HG02678 (cell line): ENCODE measurements around the gene MAP7D1.
A peak's percentile ranks its signal among the peaks of the same experiment; 100 is the strongest.
"Not testable (repeated sequence)": the region's sequence is repeated elsewhere in the genome, so short reads cannot be mapped to it uniquely, and the experiment has no call there.

Experiments
- ATAC-seq: cut with Tn5 transposase; IDR thresholded peaks from one replicate; pipeline ENCODE4 v1.9.1; 2021; ENCODE audit warnings: mild to moderate bottlenecking, moderate library complexity; ENCODE audit not compliant: unreplicated experiment

MAP7D1 gene

GRCh38 chr1:36199934-36200741 is 44.2 kb downstream of the MAP7D1 start:
- no peak for ATAC-seq

- ATAC-seq: no peak
These were observed 47.1 kb downstream of the MAP7D1 start for GRCh38 chr1:36203027-36203553.

DNA sequence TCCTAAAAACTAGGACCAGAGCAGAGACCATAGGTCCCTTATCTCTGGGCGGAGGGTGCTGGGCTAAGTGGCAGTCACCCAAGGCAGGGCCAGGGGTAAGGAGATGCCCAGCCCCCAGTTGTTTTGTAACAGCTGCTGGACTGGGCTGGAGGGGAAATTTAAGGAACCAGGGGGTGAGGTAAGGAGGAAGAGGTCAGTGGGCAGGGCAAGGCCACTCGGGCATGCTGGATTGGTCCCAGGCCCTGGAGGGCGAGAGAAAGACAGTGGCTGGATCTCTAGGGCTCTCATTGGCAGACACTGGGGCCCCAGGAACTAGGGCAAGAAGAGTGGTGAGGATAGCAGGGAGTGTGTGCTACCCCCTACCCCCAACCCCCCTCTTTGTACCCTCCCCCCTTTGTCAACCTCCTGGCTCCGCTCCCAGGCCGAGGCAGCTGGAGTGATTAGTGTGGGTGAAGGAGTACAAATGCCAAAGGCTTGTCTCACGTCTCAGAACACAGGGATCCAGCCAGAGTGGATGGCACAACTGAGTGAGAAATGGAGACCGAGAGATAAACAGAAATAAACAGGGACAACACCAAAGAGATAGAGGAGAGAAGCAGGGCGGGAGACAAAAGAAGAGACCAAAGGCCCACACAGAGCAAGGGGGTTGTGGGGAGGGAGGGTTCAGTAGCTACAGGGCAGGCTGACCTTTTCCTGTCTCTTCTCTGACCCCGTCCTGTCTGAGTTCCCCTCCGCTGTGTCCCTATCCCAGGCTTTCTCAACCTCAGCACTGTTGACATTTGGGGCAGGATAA is 47.8 kb downstream of the MAP7D1 start:
- no peak for ATAC-seq

GRCh38 chr1:36204347-36204909 is 48.5 kb downstream of the MAP7D1 start:
- no peak for ATAC-seq

DNA sequence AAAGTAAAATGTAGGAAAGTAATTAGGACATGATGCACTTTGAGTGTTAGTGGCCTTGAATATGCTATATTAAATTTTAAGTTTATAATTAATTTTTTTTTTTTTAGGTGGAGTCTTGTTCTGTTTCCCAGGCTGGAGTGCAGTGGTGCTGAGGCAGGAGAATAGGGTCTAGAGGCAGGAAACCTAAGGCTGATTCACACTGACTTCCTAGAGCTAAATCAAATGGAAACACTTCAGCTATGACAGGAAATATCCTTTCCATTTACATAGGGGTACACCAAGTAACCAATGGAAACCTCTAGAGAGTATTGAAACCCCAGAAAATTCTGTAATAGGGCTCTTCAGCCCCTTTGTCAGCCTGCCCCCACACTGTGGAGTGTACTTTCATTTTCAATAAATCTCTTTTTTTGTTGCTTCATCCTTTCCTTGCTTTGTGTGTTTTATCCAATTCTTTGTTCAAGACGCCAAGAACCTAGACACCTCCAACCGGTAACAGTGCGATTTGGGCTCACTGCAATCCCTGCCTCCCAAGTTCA is 50.4 kb downstream of the MAP7D1 start:
- ATAC-seq: no peak

- no peak for ATAC-seq
These were observed 51.4 kb downstream of the MAP7D1 start for GRCh38 chr1:36207339-36207738.

GRCh38 chr1:36208978-36209703 is 53.2 kb downstream of the MAP7D1 start:
- ATAC-seq: no peak

DNA sequence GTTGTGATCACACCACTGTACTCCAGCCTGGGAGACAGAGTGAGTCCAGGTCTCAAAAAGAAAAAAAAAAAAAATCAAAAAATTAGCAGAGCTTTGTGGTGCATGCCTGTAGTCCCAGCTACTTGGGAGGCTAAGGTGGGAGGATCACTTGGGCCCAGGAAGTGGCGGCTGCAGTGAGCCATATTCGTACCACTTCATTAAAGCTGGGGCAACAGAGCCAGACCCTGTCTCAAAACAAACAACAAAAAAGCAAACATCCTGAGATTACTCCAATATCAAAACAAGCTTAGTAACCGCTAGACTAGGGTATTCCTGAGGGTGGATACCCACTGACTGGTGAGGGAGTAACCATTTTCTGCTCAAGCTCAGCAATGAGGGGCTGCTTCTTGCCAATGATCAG is 55.3 kb downstream of the MAP7D1 start:
- no peak for ATAC-seq

DNA sequence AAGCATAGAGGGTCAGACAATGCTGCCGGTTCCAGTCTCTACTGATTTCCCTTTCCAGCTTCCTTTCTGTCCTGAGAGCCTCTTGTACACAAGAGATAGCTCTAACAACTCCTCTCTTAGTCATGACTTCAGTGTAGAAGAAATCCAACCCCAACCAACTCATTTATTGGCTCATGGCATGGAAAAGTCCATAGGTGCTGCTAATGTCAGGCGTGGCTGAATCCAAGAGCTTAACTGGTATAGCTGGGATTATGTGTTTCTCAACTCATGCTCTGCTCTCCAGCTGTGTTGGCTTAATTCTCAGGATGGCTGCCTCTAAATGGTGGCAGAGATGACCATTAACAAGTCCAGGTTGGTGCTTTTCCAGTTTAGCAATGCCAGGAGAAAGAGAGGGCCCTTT is 55.9 kb downstream of the MAP7D1 start:
- ATAC-seq: no peak

GRCh38 chr1:36212782-36213181 is 56.8 kb downstream of the MAP7D1 start:
- no peak for ATAC-seq

DNA sequence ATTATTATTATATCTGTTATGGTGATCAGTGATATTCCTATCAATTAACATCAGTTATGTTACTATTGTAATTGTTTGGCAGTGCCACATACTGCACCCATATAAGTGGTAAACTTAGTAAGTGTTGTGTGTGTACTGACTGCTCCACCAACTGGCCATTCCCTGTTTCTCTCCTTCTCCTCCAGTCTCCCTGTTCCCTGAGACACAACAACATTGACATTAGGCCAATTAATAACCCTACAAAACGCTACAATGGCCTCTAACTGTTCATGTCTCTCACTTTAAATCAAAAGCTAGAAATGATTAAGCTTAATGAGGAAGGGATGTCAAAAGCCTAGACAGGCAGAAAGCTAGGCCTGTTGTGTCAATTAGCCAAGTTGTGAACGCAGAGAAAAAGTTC is 61.7 kb downstream of the MAP7D1 start:
- ATAC-seq: no peak

GRCh38 chr1:36221901-36222300 is 65.9 kb downstream of the MAP7D1 start:
- ATAC-seq: not testable (repeated sequence)

DNA sequence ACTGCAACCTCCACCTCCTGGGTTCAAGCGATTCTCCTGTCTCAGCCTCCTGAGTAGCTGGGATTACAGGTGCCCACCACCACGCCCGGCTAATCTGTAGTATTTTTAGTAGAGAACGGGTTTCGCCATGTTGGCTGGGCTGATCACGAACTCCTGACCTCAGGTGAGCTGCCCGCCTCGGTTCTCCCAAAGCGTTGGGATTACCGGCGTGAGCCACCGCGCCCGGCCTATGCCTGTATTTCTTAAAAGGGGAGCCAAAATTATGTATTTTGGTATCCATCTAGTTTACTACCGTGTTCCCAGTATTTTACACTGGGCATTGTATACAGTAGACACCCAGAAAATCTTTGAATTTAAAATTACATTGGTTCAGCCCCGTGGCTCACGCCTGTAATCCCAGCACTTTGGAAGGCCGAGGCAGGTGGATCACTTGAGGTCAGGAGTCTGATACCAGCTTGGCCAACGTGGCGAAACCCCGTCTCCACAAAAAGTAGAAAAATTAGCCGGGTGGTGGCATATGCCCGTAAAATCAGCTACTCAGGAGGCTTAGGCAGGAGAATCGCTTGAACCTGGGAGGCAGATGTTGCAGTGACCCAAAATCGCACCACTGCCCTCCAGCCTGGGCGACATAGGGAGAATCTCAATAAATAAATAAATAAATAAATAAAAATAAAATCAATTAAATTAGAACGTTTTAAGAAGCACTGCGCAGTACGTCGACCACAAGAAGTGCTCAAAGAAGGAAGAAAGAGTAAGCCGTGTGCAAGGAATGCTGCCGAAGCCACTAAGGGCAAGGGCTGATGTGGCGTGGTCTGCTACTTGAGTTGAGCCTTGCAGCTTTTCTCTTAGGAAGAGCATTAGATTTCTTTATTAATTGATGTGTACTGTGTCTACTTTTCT is 66.8 kb downstream of the MAP7D1 start:
- no peak for ATAC-seq

- peak; percentile 6 for ATAC-seq
These were observed 67.5 kb downstream of the MAP7D1 start for GRCh38 chr1:36223381-36223995.

GRCh38 chr1:36223996-36224536 is 68.1 kb downstream of the MAP7D1 start, which contains the start of gene THRAP3:
TSS of gene THRAP3 (plus strand) at chr1:36224443. CDS start at chr1:36282564, 58,121 bp downstream.
- ATAC-seq: peak; percentile 93

- ATAC-seq: peak; percentile 47
These were observed 68.8 kb downstream of the MAP7D1 start for GRCh38 chr1:36224537-36225282.

DNA sequence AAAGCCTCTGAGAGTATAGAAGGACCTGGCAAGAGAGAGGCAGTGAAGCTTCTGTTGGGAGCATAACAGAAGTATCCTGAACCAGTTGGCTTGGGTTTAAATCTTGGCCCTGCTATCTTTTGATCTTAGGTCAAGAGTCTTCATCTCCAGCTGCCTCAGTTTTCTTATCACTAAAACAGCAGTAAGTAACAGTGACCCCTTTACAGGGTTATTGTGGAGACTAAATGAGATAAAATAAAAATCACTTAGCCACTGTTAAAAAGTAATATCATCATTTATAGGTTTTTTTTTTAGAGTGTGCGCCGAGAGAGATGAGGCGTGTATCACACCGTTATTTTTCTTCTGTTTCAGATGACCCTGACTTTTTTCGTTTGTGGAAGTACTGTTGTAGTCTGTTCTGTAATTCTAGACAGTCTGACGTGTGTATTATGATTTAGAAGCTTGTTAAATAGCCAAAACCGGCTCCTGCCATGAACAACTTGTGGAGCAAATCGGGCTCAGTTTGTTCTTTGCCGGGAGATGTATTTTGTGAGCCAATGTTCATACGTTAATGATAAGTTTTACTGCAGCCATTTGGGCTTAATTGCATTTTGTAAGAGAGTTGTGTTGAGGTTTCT is 69.4 kb downstream of the MAP7D1 start:
- ATAC-seq: no peak

DNA sequence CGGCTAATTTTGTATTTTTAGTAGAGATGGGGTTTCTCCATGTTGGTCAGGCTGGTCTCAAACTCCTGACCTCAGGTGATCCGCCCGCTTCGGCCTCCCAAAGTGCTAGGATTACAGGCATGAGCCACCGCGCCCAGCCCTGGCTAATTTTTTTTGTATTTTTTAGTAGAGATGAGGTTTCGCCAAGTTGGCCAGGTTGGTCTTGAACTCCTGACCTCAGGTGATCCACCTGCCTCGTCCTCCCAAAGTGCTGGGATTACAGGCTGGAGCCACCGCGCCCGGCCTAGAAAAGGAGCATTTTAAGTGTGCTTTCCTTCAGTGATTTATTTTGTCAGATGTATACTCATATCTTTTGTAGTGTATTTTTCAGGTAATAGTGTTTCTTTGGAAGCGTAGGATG is 74.3 kb downstream of the MAP7D1 start:
- ATAC-seq: not testable (repeated sequence)
